ENCODE results near the gene TPPP3.

DNA sequence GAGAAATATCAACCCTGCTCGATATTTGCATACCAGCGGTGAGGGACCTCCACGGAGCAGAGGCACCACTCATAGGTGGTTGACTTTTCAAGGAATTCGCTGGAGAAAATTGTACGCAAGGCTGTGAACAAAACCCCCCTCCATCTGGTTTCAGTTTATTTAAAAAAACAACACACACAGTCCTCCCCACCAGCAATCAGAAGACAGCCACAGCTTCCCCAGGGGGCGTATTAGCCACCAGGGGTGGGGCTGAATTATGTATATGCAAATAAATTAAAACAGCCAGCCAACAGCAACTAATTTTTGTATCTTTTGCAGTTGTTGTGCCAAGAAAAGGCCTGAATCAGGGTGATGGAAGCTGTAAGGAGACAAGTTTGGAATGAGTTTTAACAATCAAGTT, 31.8 kb upstream of the TPPP3 start:
- no peak for TF ChIP-seq POU2F2 (IDR thresholded peaks at IDR 0.05; ENCODE audit: low read depth, low read length)
- TF ChIP-seq TAF1 (IDR thresholded peaks at IDR 0.05; ENCODE audit: low read depth, low read length), result no peak
- TF ChIP-seq POLR2AphosphoS5 (IDR thresholded peaks at IDR 0.05; ENCODE audit: low read depth, low read length), result no peak
- TF ChIP-seq PAX5 (IDR thresholded peaks at IDR 0.05; ENCODE audit: insufficient read depth, low read length, severe bottlenecking), result no peak
- TF ChIP-seq POLR2A (IDR thresholded peaks at IDR 0.05; ENCODE audit: low read depth, low read length), result no peak

All from GM12891 (cell line).